ENCODE results near the gene LRP10. TPM values are rescaled to one million over a fixed set of nuclear protein-coding genes. Genes with fewer than 3 reads are reported as not detected.

The LRP10 gene
- total RNA-seq, 1 donor from 2014 or later: 52.3 TPM

DNA sequence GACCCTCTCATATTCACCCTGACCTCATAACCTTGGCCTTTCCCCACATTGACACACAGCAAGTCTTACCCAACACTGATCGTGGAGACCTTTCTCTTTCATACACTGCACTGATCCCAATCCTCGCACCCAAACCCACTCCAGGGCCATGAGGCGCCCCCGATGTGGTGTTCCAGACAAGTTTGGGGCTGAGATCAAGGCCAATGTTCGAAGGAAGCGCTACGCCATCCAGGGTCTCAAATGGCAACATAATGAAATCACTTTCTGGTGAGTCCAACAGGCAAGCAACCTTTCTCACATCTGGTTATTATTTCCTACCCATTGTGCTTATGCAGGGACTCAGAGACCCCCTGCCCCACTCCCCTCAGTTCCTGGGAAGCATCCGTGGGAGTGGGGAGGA, 29.8 kb upstream of the LRP10 start:
- H3K27ac Mint-ChIP-seq: no peak overlapping the region
- peaks cover 11% of the 10 kb centered on the region for H3K36me3 Mint-ChIP-seq
- no peaks in the 10 kb centered on the region for H3K9me3 Mint-ChIP-seq
- H3K4me1 Mint-ChIP-seq (ENCODE audit: unreplicated experiment): peaks cover 4% of the 10 kb centered on the region
- TF ChIP-seq, protein P1, sequence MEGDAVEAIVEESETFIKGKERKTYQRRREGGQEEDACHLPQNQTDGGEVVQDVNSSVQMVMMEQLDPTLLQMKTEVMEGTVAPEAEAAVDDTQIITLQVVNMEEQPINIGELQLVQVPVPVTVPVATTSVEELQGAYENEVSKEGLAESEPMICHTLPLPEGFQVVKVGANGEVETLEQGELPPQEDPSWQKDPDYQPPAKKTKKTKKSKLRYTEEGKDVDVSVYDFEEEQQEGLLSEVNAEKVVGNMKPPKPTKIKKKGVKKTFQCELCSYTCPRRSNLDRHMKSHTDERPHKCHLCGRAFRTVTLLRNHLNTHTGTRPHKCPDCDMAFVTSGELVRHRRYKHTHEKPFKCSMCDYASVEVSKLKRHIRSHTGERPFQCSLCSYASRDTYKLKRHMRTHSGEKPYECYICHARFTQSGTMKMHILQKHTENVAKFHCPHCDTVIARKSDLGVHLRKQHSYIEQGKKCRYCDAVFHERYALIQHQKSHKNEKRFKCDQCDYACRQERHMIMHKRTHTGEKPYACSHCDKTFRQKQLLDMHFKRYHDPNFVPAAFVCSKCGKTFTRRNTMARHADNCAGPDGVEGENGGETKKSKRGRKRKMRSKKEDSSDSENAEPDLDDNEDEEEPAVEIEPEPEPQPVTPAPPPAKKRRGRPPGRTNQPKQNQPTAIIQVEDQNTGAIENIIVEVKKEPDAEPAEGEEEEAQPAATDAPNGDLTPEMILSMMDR (conservative IDR thresholded peaks at IDR 0.05): no peak
- no peak overlapping the region for H3K4me3 Mint-ChIP-seq
- no peaks in the 10 kb centered on the region for H3K27me3 Mint-ChIP-seq
- no peak for DNase-seq (ENCODE audit: extremely low spot score, unreplicated experiment)

DNA sequence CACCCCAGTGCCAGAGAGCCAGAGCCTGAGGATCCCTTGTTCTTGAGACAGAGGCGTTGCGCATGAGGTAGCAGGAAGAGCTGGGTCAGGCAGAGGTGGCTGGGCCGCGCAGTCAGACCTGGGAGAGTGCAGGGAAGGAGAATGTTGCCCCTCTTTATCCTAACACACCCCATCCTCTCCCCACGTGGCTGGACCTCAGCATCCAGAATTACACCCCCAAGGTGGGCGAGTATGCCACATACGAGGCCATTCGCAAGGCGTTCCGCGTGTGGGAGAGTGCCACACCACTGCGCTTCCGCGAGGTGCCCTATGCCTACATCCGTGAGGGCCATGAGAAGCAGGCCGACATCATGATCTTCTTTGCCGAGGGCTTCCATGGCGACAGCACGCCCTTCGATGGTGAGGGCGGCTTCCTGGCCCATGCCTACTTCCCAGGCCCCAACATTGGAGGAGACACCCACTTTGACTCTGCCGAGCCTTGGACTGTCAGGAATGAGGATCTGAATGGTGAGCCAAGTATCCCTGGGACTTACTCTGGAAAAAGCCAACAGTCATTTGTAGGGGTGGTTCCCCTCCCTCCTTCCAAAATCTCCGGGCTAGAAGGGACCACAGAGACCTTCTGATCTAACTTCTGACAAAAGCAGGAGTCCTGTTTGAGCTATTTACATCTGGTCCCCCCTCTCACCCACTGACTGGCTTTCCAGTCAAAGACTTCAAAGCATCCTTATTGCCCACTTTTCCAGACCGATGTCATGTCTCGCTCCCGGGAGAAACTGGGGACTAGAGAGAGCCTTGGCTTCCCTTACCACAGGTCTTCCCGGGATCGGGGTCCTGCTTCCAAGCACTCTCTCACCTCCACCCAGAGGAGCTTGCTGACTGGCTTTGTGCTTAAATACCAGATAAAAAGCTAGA, 29.1 kb upstream of the LRP10 start:
- TF ChIP-seq, protein P1 (conservative IDR thresholded peaks at IDR 0.05): no peak
- H3K36me3 Mint-ChIP-seq: peaks cover 11% of the 10 kb centered on the region
- DNase-seq (ENCODE audit: extremely low spot score, unreplicated experiment): no peak
- no peaks in the 10 kb centered on the region for H3K27me3 Mint-ChIP-seq
- H3K4me3 Mint-ChIP-seq: no peak overlapping the region
- no peak overlapping the region for H3K27ac Mint-ChIP-seq
- H3K4me1 Mint-ChIP-seq (ENCODE audit: unreplicated experiment): peaks cover 4% of the 10 kb centered on the region
- no peaks in the 10 kb centered on the region for H3K9me3 Mint-ChIP-seq

DNA sequence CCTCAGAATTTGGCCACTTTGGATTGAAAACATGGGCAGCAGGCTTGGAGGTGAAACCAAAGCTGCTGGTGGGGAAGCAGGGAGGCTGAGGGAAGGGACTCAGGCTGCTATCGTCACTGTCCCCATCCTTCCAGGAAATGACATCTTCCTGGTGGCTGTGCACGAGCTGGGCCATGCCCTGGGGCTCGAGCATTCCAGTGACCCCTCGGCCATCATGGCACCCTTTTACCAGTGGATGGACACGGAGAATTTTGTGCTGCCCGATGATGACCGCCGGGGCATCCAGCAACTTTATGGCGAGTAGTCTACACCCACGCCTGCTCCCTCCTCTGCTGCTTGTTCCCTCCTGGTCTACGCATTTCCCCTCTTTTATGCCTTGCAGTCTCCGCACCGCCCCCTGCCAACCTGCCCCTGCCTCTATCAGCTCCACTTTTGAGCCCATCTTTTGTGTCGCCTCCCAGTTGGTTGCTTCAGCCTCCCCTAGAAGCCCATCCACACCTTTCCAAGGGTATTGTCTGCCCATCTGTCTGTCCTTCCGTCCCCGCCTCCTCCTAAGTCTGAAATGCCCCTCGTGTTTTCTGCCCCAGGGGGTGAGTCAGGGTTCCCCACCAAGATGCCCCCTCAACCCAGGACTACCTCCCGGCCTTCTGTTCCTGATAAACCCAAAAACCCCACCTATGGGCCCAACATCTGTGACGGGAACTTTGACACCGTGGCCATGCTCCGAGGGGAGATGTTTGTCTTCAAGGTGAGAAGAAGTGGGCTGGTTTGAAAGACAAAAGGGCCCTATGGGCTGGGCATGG, 28.2 kb upstream of the LRP10 start:
- Mint-ChIP-seq H3K27me3 (no peaks in the 10 kb centered on the region), H3K4me1 (ENCODE audit: unreplicated experiment) (peaks cover 12% of the 10 kb centered on the region), H3K4me3 (no peak overlapping the region), H3K27ac (no peak overlapping the region), H3K36me3 (peaks cover 11% of the 10 kb centered on the region), H3K9me3 (no peaks in the 10 kb centered on the region)
- no peak for DNase-seq (ENCODE audit: extremely low spot score, unreplicated experiment)
- TF ChIP-seq, protein P1 (conservative IDR thresholded peaks at IDR 0.05): no peak

DNA sequence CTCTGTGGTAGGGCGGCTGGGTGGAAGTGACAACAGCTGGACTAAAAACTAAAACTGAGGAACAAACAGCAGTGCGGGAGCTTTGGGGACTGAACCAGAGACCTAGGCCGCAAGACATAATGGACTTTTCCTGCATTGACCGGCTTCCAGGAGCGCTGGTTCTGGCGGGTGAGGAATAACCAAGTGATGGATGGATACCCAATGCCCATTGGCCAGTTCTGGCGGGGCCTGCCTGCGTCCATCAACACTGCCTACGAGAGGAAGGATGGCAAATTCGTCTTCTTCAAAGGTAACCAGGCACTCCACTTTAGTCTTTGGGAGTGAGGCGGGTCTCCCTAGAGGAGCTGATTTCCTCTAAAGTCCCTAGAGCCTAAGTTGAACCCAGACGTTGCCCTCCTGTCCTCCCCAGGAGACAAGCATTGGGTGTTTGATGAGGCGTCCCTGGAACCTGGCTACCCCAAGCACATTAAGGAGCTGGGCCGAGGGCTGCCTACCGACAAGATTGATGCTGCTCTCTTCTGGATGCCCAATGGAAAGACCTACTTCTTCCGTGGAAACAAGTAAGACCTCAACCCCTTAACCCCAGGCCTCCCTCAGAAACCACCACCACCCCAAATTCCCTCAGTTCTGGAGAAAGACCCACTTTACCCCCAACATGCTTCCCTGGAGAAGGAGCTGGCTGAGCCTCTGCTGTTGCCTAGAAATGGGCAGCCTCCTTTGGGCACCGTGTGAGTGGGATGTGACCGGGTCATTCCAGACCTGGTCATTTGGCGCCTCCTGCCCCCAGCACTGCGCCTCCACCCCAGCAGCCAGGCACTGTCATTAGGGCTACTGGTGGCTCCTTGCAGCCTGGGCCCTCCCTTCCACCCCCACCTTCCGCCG, 27.1 kb upstream of the LRP10 start:
- peaks cover 8% of the 10 kb centered on the region for H3K36me3 Mint-ChIP-seq
- DNase-seq (ENCODE audit: extremely low spot score, unreplicated experiment): no peak
- TF ChIP-seq, protein P1 (conservative IDR thresholded peaks at IDR 0.05): no peak
- H3K4me3 Mint-ChIP-seq: no peak overlapping the region
- H3K27me3 Mint-ChIP-seq: no peaks in the 10 kb centered on the region
- H3K4me1 Mint-ChIP-seq (ENCODE audit: unreplicated experiment): peaks cover 19% of the 10 kb centered on the region
- H3K9me3 Mint-ChIP-seq: no peaks in the 10 kb centered on the region
- H3K27ac Mint-ChIP-seq: no peak overlapping the region

DNA sequence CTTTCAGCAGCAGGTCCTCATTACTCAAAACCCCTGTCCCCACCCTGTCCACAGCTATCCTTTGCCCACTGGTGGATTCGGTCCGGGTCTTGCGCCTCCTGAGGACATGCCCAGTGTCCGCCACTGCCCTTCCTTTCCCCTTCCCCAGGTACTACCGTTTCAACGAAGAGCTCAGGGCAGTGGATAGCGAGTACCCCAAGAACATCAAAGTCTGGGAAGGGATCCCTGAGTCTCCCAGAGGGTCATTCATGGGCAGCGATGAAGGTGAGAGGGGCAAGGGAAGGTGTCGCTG, 26.5 kb upstream of the LRP10 start:
- no peak for DNase-seq (ENCODE audit: extremely low spot score, unreplicated experiment)
- no peaks in the 10 kb centered on the region for H3K27me3 Mint-ChIP-seq
- H3K4me1 Mint-ChIP-seq (ENCODE audit: unreplicated experiment): peaks cover 19% of the 10 kb centered on the region
- H3K27ac Mint-ChIP-seq: no peak overlapping the region
- H3K36me3 Mint-ChIP-seq: peaks cover 8% of the 10 kb centered on the region
- TF ChIP-seq, protein P1 (conservative IDR thresholded peaks at IDR 0.05): no peak
- no peak overlapping the region for H3K4me3 Mint-ChIP-seq
- H3K9me3 Mint-ChIP-seq: no peaks in the 10 kb centered on the region
